Measurements from ENCODE around the gene SEC24C.

GRCh38 chr10:73797324-73798025 is 53.3 kb downstream of the SEC24C start:
- TF ChIP-seq CTCF (IDR thresholded peaks at IDR 0.05; ENCODE audit: poor library complexity) (no peak), EZH2 (IDR thresholded peaks at IDR 0.05; ENCODE audit: borderline replicate concordance) (no peak)
